Cerebellar cortex (tissue), 1 donor: ENCODE measurements around the gene RPL31.

Experiments
- DNase-seq: peaks from one replicate; pipeline ENCODE4 v3.0.0-alpha.2; 2015; ENCODE audit warnings: low spot score

The RPL31 gene

GRCh38 chr2:100975521-100975785 lies 26.6 kb upstream of the RPL31 start:
- no peak for DNase-seq

GRCh38 chr2:100976061-100976460 lies 26.0 kb upstream of the RPL31 start:
- DNase-seq = no peak

- no peak for DNase-seq
These were observed 25.3 kb upstream of the RPL31 start for GRCh38 chr2:100976645-100977391.

- DNase-seq = no peak
These were observed 24.6 kb upstream of the RPL31 start for GRCh38 chr2:100977511-100977910.

- DNase-seq = peak; percentile 61
These were observed 23.4 kb upstream of the RPL31 start for GRCh38 chr2:100978582-100979191.

- no peak for DNase-seq
These were observed 22.0 kb upstream of the RPL31 start for GRCh38 chr2:100980046-100980445.

GRCh38 chr2:100981011-100981410 lies 21.1 kb upstream of the RPL31 start:
- DNase-seq = no peak

GRCh38 chr2:100982431-100982861 lies 19.6 kb upstream of the RPL31 start:
- DNase-seq = no peak

- no peak for DNase-seq
These were observed 18.9 kb upstream of the RPL31 start for GRCh38 chr2:100983201-100983600.

- no peak for DNase-seq
These were observed 18.3 kb upstream of the RPL31 start for GRCh38 chr2:100983684-100984310.

GRCh38 chr2:100984892-100985307 lies 17.2 kb upstream of the RPL31 start:
- peak; percentile 76 for DNase-seq

- no peak for DNase-seq
These were observed 15.9 kb upstream of the RPL31 start for GRCh38 chr2:100986157-100986556.

- no peak for DNase-seq
These were observed 14.6 kb upstream of the RPL31 start for GRCh38 chr2:100987536-100987935.

- DNase-seq = no peak
These were observed 14.1 kb upstream of the RPL31 start for GRCh38 chr2:100987974-100988373.

- no peak for DNase-seq
These were observed 13.3 kb upstream of the RPL31 start for GRCh38 chr2:100988630-100989417.

- DNase-seq = no peak
These were observed 12.4 kb upstream of the RPL31 start for GRCh38 chr2:100989666-100990065.

GRCh38 chr2:100990166-100990565 lies 11.9 kb upstream of the RPL31 start:
- DNase-seq = no peak

- DNase-seq = no peak
These were observed 11.3 kb upstream of the RPL31 start for GRCh38 chr2:100990650-100991403.

- no peak for DNase-seq
These were observed 10.7 kb upstream of the RPL31 start for GRCh38 chr2:100991404-100991773.

GRCh38 chr2:100992262-100992661 lies 9.8 kb upstream of the RPL31 start:
- DNase-seq = no peak

GRCh38 chr2:100993294-100993693 lies 8.8 kb upstream of the RPL31 start:
- no peak for DNase-seq
